ENCODE data around the gene ICA1L. TPM values are rescaled to one million over a fixed set of nuclear protein-coding genes. Genes with fewer than 3 reads are reported as not detected.
"Not testable (repeated sequence)": the region's sequence is repeated elsewhere in the genome, so short reads cannot be mapped to it uniquely, and the experiment has no call there.

ICA1L gene
- 5.4 and 5.5 TPM in 2 replicates for total RNA-seq

GRCh38 chr2:202871300-202872141 lies at the start of gene ICA1L:
ICA1L (minus strand) TSS chr2:202871766; CDS start chr2:202829009, 42,757 bp downstream.
- Mint-ChIP-seq H3K27me3 (ENCODE audit: insufficient read depth) (peaks cover 8% of the 10 kb centered on the region), H3K4me3 (peak within 1 kb of the TSS; percentile 90), H3K36me3 (ENCODE audit: low read depth) (peaks cover 2% of the 10 kb centered on the region), H3K27ac (peak within 1 kb of the TSS; percentile 76), H3K9me3 (no peaks in the 10 kb centered on the region), H3K4me1 (ENCODE audit: low read depth) (peaks cover 14% of the 10 kb centered on the region)
- intact Hi-C loops (cut with micrococcal nuclease), result loop anchor here (1.0 to 5.0 kb wide), 5 partner anchors 39 to 494 kb away; partner anchors contain the start of genes BMPR2, FAM117B and NBEAL1
- DNase-seq (ENCODE audit: low spot score), result peak; percentile 52

DNA sequence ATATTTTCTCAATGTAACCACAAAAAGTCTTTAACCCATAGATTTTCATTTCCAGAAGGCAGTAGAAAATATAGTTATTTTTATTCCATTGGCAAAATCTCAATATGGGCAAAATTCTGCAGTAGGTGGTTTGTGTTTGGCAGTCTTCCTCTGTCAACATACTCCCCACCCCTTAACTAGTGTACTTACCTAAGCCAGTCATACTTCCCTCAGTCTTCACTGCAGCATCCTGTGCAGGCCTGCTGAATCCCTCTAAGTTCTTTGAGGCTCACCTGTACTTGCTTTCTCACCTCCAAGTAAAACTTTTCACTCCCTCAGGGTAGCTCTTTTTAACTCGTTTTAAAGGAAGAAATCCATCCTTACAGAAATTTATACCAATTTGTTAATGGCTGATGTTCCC lies 47.3 kb upstream of the ICA1L start:
- no peaks in the 10 kb centered on the region for H3K36me3 Mint-ChIP-seq (ENCODE audit: low read depth)
- no peak for DNase-seq (ENCODE audit: low spot score)
- intact Hi-C loops (cut with micrococcal nuclease), result loop anchor here (10.0 kb wide), 1 partner anchor 536 kb away; no protein-coding TSS in a partner anchor
- H3K27ac Mint-ChIP-seq, result no peak overlapping the region
- no peaks in the 10 kb centered on the region for H3K9me3 Mint-ChIP-seq
- H3K4me1 Mint-ChIP-seq (ENCODE audit: low read depth), result no peaks in the 10 kb centered on the region
- no peaks in the 10 kb centered on the region for H3K27me3 Mint-ChIP-seq (ENCODE audit: insufficient read depth)
- no peak overlapping the region for H3K4me3 Mint-ChIP-seq

DNA sequence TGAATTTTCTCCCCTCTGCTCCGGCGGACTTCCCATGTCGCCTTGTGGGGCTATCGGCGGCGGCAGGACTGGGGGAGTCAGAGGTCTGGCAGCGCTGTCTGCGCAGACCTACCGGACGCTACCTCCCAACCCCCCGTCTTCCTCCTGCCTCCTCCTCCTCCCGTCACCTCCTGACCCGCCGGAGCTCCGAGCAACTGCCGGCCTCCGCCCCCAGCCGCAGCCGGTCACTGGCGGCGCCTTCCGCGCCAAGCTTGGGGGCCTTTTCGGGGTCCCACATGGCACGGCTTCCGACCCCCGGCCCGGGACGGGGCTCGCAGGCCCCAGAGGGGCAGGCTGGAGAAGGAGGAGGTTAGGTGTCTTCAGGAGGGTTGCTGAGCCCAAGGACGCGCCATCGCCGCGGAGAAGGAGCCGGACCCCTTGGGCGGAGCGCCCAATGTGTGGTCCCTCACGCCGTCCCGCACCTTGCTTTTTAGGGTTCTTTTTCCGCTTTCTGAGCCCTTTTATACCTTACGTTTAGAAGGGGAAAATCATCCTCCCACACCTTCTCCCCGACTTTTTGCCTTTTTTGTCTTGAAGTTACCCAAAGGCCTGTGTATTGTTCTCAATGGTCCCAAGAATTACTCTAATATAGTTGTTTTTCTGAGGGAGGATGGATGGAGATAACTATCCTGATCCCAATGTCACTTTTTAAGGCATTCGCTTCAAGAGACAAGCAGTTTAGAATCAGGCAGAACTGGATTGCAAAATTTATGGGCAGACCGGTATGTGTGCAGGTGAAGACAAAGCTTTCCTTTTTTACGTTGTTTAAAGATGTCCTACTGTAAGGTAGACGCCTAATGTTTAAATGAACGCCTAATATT lies 41.0 kb upstream of the ICA1L start:
- peaks cover 31% of the 10 kb centered on the region for H3K4me1 Mint-ChIP-seq (ENCODE audit: low read depth)
- intact Hi-C loops (cut with micrococcal nuclease), result loop anchor here (5.0 to 10.0 kb wide), 3 partner anchors 542 to 1130 kb away; partner anchors contain the start of genes ALS2 and NOP58
- H3K27me3 Mint-ChIP-seq (ENCODE audit: insufficient read depth); H3K9me3 Mint-ChIP-seq; H3K36me3 Mint-ChIP-seq (ENCODE audit: low read depth): not testable (repeated sequence)
- peak overlapping the region; percentile 96 for H3K4me3 Mint-ChIP-seq
- DNase-seq (ENCODE audit: low spot score), result peak; percentile 13
- peak overlapping the region; percentile 98 for H3K27ac Mint-ChIP-seq

- intact Hi-C loops (cut with micrococcal nuclease), result loop anchor here (1.0 to 10.0 kb wide), 10 partner anchors 41 to 1461 kb away; partner anchors contain the start of genes ABI2, ALS2, BMPR2 and CYP20A1
- H3K36me3 Mint-ChIP-seq (ENCODE audit: low read depth), result peaks cover 8% of the 10 kb centered on the region
- H3K4me3 Mint-ChIP-seq, result peak within 1 kb of the TSS; percentile 96
- no peaks in the 10 kb centered on the region for H3K27me3 Mint-ChIP-seq (ENCODE audit: insufficient read depth)
- peaks cover 31% of the 10 kb centered on the region for H3K4me1 Mint-ChIP-seq (ENCODE audit: low read depth)
- peak within 1 kb of the TSS; percentile 98 for H3K27ac Mint-ChIP-seq
- H3K9me3 Mint-ChIP-seq, result no peaks in the 10 kb centered on the region
- peak; percentile 87 for DNase-seq (ENCODE audit: low spot score)
These were observed 40.2 kb upstream of the ICA1L start, which contains the start of the genes CARF and WDR12 for GRCh38 chr2:202911512-202912341. CARF (plus strand) TSS chr2:202912275; CDS start chr2:202941903, 29,628 bp downstream. WDR12 (minus strand) TSS chr2:202911673; CDS start chr2:202911476, 197 bp downstream.

- peaks cover 11% of the 10 kb centered on the region for H3K36me3 Mint-ChIP-seq (ENCODE audit: low read depth)
- no peaks in the 10 kb centered on the region for H3K27me3 Mint-ChIP-seq (ENCODE audit: insufficient read depth)
- intact Hi-C loops (cut with micrococcal nuclease), result loop anchor here (1.0 to 10.0 kb wide), 10 partner anchors 41 to 1460 kb away; partner anchors contain the start of genes ABI2, ALS2, BMPR2 and CYP20A1
- no peaks in the 10 kb centered on the region for H3K9me3 Mint-ChIP-seq
- H3K4me3 Mint-ChIP-seq, result peak overlapping the region; percentile 96
- H3K27ac Mint-ChIP-seq, result peak overlapping the region; percentile 98
- H3K4me1 Mint-ChIP-seq (ENCODE audit: low read depth), result peaks cover 31% of the 10 kb centered on the region
- no peak for DNase-seq (ENCODE audit: low spot score)
These were observed 39.6 kb upstream of the ICA1L start for GRCh38 chr2:202911203-202911511.

DNA sequence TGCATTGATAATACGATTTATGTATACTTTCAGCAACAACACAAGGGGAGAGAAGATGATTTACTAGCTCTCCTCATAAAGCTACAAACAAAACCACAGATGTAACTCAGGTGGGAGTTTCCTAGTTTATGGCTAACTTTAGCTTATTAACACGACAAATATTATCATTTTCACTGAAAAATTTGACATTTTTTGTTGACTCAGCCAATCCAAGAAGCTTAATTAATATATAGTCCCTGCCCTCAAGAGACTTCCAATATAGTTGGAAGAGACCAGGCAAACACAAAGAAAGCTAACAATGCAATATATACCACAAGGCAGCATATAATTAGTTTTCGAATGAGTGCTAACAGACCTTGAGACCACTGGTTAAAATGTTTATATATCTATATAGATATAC lies 39.1 kb upstream of the ICA1L start:
- Mint-ChIP-seq H3K4me1 (ENCODE audit: low read depth) (peaks cover 31% of the 10 kb centered on the region), H3K4me3 (peak overlapping the region; percentile 96), H3K27ac (no peak overlapping the region), H3K27me3 (ENCODE audit: insufficient read depth) (no peaks in the 10 kb centered on the region), H3K36me3 (ENCODE audit: low read depth) (peaks cover 13% of the 10 kb centered on the region), H3K9me3 (peaks cover under 1% of the 10 kb centered on the region)
- intact Hi-C loops (cut with micrococcal nuclease), result loop anchor here (1.0 to 10.0 kb wide), 10 partner anchors 40 to 1460 kb away; partner anchors contain the start of genes ABI2, ALS2, BMPR2 and CYP20A1
- no peak for DNase-seq (ENCODE audit: low spot score)

GRCh38 chr2:202910250-202910649 lies 38.7 kb upstream of the ICA1L start:
- DNase-seq (ENCODE audit: low spot score); H3K9me3 Mint-ChIP-seq; H3K27ac Mint-ChIP-seq; H3K27me3 Mint-ChIP-seq (ENCODE audit: insufficient read depth): not testable (repeated sequence)
- H3K4me3 Mint-ChIP-seq, result peak overlapping the region; percentile 96
- intact Hi-C loops (cut with micrococcal nuclease), result loop anchor here (2.0 to 10.0 kb wide), 4 partner anchors 545 to 1459 kb away; partner anchors contain the start of genes ALS2, NOP58, STRADB and TRAK2
- H3K36me3 Mint-ChIP-seq (ENCODE audit: low read depth), result peaks cover 18% of the 10 kb centered on the region
- peaks cover 31% of the 10 kb centered on the region for H3K4me1 Mint-ChIP-seq (ENCODE audit: low read depth)

DNA sequence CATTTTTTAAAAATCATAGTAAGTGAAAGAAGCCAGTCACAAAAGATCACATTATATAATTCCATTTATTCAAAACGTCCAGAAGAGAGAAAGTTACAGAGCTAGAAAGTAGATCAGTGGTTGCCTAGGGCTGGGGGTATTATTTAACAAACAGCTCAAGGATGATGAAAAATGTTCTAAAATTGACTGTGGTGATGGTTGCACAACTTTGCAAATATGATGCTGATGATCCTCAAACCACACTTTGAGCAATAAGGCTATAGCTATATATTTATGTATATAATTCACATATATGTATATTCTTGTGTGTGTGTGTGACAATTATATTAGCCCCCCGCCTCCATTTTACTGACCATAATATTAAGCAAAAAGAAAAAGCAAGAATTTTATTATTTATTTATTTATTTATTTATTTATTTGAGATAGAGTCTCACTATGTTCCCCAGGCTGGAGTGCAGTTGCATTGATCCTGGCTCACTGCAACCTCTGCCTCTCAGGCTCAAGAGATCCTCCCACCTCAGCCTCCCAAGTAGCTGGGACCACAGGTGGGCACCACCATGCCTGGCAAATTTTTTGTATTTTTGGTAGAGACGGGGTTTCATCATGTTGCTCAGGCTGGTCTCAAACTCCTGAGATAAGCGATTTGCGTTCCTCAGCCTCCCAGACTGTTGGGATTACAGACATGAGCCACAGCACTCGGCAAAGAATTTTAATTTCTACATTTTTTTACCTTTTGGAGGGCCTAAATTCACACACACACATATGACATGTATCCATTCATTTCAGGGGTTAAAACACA lies 38.0 kb upstream of the ICA1L start:
- intact Hi-C loops (cut with micrococcal nuclease), result loop anchor here (2.0 to 10.0 kb wide), 4 partner anchors 545 to 1459 kb away; partner anchors contain the start of genes ALS2, NOP58, STRADB and TRAK2
- Mint-ChIP-seq H3K9me3 (peaks cover 7% of the 10 kb centered on the region), H3K4me1 (ENCODE audit: low read depth) (peaks cover 34% of the 10 kb centered on the region), H3K27me3 (ENCODE audit: insufficient read depth) (no peaks in the 10 kb centered on the region), H3K27ac (no peak overlapping the region), H3K4me3 (peak overlapping the region; percentile 96), H3K36me3 (ENCODE audit: low read depth) (peaks cover 20% of the 10 kb centered on the region)
- no peak for DNase-seq (ENCODE audit: low spot score)

- peaks cover 30% of the 10 kb centered on the region for H3K36me3 Mint-ChIP-seq (ENCODE audit: low read depth)
- H3K4me1 Mint-ChIP-seq (ENCODE audit: low read depth), result peaks cover 37% of the 10 kb centered on the region
- no peak overlapping the region for H3K27ac Mint-ChIP-seq
- H3K9me3 Mint-ChIP-seq, result peaks cover 12% of the 10 kb centered on the region
- DNase-seq (ENCODE audit: low spot score), result no peak
- H3K27me3 Mint-ChIP-seq (ENCODE audit: insufficient read depth), result no peaks in the 10 kb centered on the region
- no peak overlapping the region for H3K4me3 Mint-ChIP-seq
- intact Hi-C loops (cut with micrococcal nuclease), result no loop called here
These were observed 36.6 kb upstream of the ICA1L start for GRCh38 chr2:202908186-202908585.

- H3K27me3 Mint-ChIP-seq (ENCODE audit: insufficient read depth); H3K27ac Mint-ChIP-seq; H3K4me3 Mint-ChIP-seq; intact Hi-C loops (cut with micrococcal nuclease); DNase-seq (ENCODE audit: low spot score): not testable (repeated sequence)
- Mint-ChIP-seq H3K4me1 (ENCODE audit: low read depth) (peaks cover 29% of the 10 kb centered on the region), H3K9me3 (peaks cover 12% of the 10 kb centered on the region), H3K36me3 (ENCODE audit: low read depth) (peaks cover 31% of the 10 kb centered on the region)
These were observed 33.9 kb upstream of the ICA1L start for GRCh38 chr2:202905507-202905906.

- no peak for DNase-seq (ENCODE audit: low spot score)
- Mint-ChIP-seq H3K4me3 (no peak overlapping the region), H3K27ac (no peak overlapping the region), H3K9me3 (no peaks in the 10 kb centered on the region), H3K36me3 (ENCODE audit: low read depth) (peaks cover 29% of the 10 kb centered on the region), H3K27me3 (ENCODE audit: insufficient read depth) (no peaks in the 10 kb centered on the region), H3K4me1 (ENCODE audit: low read depth) (no peaks in the 10 kb centered on the region)
- intact Hi-C loops (cut with micrococcal nuclease), result no loop called here
These were observed 13.6 kb upstream of the ICA1L start for GRCh38 chr2:202885190-202885589.

Measured in activated T-helper 1 cell treated with anti-CD3 and anti-CD28 coated beads, Interleukin-12 subunit alpha, Interleukin-12 subunit beta, Interleukin-2, Interleukin-4 antibody, amounts not matched to agents 30 ng/mL and 10 ng/mL and 1 ng/mL, durations not matched to agents 14 hours and 24 hours and 36 hours (primary cell).